ENCODE measurements around the gene SLC25A6.
"Not testable (repeated sequence)": the region's sequence is repeated elsewhere in the genome, so short reads cannot be mapped to it uniquely, and the experiment has no call there.

The SLC25A6 gene

GRCh38 chrX:1412551-1413161 lies 20.7 kb upstream of the SLC25A6 start:
- DNase-seq, result no peak

GRCh38 chrX:1411326-1411725 lies 19.4 kb upstream of the SLC25A6 start:
- no peak for DNase-seq

- DNase-seq, result no peak
Observed at GRCh38 chrX:1407035-1407434, 15.1 kb upstream of the SLC25A6 start.

- not testable (repeated sequence) for DNase-seq
Observed at GRCh38 chrX:1405769-1406168, 13.9 kb upstream of the SLC25A6 start.

- not testable (repeated sequence) for DNase-seq
Observed at GRCh38 chrX:1403867-1404266, 12.0 kb upstream of the SLC25A6 start.

GRCh38 chrX:1403228-1403627 lies 11.3 kb upstream of the SLC25A6 start:
- DNase-seq, result no peak

- no peak for DNase-seq
Observed at GRCh38 chrX:1401611-1402430, 9.9 kb upstream of the SLC25A6 start.

- no peak for DNase-seq
Observed at GRCh38 chrX:1400742-1401471, 9.0 kb upstream of the SLC25A6 start.

GRCh38 chrX:1400049-1400448 lies 8.1 kb upstream of the SLC25A6 start:
- DNase-seq, result no peak

GRCh38 chrX:1398431-1399340 lies 6.8 kb upstream of the SLC25A6 start:
- no peak for DNase-seq

GRCh38 chrX:1397441-1398270 lies 5.7 kb upstream of the SLC25A6 start:
- DNase-seq, result no peak

- no peak for DNase-seq
Observed at GRCh38 chrX:1397001-1397400, 5.1 kb upstream of the SLC25A6 start.

GRCh38 chrX:1395646-1396216 lies 3.8 kb upstream of the SLC25A6 start:
- DNase-seq, result no peak

GRCh38 chrX:1394731-1395501 lies 3.0 kb upstream of the SLC25A6 start:
- no peak for DNase-seq

GRCh38 chrX:1393871-1394615 lies 2.1 kb upstream of the SLC25A6 start:
- DNase-seq, result no peak

GRCh38 chrX:1392376-1393068 lies 609 bp upstream of the SLC25A6 start:
- DNase-seq, result no peak

- no peak for DNase-seq
Observed at GRCh38 chrX:1391370-1391706, 575 bp downstream of the SLC25A6 start.

- DNase-seq, result no peak
Observed at GRCh38 chrX:1390621-1391369, 1.1 kb downstream of the SLC25A6 start.

- DNase-seq, result no peak
Observed at GRCh38 chrX:1389993-1390285, 2.0 kb downstream of the SLC25A6 start.
